ENCODE data around the gene RIPOR3.
"Not testable (repeated sequence)": the region's sequence is repeated elsewhere in the genome, so short reads cannot be mapped to it uniquely, and the experiment has no call there.

Gene RIPOR3

DNA sequence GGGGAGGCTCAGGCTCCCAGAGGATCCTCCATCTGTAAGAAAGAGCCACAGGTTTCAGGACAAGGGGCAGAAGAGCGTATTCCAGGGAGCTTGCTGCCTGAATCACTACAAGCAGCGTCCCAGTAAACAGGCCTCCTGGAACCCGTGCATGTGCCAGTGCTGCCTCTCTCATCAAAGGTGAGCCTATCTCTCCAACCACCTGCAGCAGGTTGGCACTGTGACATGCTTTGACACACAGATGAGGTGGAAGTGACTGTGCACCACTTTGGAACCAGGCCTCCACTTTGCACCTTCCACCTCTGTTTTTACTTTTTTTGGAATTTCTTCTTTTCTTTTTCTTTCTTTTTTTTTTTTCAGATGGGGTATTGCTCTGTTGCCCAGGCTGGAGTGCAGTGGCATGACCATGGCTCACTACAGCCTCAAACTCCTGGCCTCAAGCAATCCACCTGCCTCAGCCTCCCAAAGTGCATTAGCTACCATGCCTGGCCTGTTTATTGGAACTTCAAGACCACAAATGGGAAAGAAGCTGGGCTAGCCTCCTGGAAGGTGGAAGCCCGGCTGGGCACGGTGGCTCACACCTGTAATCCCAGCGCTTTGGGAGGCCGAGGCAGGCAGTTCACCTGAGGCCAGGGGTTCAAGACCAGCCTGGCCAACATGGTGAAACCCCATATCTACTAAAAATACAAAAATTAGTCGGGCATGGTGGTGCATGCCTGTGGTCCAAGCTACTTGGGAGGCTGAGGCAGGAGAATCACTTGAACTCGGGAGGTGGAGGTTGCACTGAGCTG is 12.5 kb upstream of the RIPOR3 start:
- DNase-seq (ENCODE audit: low read depth): not testable (repeated sequence)

DNA sequence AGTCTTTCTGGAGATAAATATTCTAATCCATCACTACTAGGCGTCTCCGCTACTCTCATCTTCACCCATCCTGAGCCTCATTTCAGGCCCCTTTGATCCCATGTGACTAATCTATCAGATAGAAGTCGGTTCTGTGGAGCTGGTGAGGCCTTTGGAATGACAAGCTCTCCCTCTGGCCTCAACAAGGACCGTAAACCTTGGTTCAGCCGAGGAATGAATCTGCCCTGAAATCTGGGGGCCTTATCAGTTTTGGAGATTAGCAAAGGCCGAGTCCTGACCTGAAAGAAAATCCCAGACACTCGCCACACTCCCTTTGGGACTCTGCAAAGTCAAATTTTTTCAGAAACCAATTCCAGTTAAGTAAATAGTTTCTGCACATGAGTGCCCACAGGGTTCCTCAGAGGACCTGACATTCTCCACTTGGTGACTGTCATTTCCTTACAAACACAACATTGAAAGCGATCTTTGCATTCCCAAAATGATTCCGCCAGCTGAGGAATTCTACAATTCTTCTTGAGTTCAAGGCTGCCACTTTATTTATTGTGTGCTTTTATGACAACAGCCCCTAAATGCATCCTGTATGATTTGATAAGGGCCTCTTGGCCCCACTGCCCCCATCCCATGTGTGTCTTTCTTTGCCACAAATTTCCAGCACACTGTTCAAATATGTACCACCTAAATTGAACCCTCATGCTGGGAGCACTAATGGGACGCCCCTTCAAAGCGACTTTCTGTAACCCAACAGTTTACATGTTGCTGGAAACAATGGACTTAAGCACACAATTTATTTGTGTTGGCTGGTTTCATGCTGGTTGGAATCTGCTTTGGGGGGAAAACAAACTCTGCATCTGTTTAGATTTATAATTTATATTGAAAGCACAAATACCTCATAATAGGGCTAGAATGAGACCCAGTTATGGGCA is 10.0 kb upstream of the RIPOR3 start:
- no peak for DNase-seq (ENCODE audit: low read depth)

DNA sequence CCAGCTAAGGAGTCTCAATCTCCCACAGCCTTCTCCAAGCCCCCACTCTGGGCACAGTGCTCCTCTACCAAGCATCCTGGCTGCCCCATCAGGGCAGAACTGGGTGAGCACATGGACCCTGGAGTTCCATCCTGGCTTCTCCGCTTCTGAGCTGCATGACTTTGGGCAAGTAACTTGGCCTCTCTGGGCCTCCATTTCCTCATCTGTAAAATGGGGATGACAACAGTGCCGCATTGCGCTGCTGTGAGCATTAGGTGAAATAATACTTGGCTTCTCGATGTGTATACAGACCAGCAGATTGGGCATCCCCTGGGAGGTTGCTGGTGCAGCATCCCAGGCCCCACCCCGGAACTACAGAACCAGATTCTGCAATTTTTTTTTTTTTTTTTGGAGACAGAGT is 8.3 kb upstream of the RIPOR3 start:
- no peak for DNase-seq (ENCODE audit: low read depth)

DNA sequence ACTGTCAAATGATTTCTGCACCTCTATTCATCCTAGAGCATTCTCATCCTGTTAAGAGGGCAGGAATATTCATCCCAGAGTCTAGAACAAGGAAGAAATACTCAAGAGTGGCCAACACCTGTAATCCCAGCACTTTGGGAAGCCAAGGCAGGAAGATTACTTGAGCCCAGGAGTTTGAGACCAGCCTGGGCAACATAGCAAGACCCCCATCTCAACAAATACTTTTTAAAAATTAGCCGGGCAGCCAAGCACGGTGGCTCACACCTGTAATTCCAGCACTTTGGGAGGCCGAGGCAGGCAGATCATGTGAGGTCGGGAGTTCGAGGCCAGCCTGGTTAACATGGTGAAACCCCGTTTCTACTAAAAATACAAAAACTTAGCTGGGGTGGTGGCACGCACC is 6.9 kb upstream of the RIPOR3 start:
- DNase-seq (ENCODE audit: low read depth): not testable (repeated sequence)

DNA sequence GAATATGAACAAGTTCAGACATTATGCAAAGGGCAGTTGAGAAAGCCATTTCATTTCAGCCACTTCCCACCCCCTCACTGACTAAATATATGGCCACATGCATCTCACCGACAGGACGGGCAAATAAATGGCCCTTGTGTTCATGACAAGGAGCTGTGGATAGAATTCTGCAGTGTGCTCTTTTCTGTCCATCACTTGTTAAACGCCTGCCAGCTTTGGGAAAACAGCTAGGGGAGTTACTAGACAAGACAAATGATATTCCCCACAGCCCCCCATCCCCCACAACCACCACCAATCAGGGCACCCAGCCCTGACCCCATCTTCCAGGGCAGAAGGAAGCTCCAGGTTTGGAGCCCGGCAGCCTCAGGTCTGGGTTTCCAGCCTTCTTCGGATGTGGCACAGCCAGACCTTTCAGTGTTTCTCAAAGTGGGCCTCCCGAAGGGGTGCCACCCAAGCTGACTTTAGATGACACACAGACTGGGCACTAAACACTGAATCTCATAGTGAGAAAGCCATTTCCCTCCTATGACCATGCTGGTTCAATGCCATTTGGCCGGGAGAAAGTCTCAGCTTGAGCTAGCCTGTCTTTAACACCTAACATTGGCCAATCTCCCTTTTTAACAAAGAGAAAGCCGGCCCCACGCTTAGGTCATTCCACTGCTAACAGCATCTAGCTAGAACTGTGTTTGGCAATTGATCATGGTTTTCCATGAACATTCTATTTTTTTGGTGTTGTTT is 4.0 kb upstream of the RIPOR3 start:
- DNase-seq (ENCODE audit: low read depth): no peak

DNA sequence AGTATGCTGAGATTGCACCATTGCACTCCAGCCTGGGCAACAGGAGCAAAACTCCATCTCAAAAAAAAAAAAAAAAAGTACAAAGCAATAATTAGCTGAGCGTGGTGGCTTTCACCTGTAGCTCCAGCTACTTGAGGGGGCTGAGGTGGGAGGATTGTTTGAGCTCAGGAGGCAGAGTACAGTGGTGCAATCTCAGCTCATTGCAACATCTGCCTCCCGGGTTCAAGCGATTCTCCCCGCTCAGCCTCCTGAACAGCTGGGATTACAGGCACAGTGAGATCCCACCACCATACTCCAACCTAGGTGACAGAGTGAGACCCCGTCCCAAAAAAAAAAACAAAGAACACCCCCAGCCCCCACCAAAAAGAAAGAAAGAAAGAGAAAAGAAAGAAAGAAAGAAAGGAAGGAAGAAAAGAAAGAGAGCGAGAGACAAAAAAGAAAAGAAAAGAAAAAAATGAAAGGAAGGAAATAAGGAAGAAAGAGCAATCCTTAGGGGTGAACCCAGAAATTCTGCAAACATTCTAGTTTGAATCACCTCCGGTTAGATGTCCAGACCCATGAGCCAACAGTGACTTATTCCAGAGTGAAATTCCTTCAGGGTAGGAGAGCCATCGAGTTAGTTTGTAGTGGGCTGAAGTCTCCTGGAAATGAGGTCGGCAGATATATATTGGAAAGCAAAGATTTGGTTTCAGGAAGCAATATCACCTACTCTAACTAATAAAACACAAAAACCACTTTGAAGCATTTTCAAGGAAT is 3.2 kb upstream of the RIPOR3 start:
- DNase-seq (ENCODE audit: low read depth): no peak

DNA sequence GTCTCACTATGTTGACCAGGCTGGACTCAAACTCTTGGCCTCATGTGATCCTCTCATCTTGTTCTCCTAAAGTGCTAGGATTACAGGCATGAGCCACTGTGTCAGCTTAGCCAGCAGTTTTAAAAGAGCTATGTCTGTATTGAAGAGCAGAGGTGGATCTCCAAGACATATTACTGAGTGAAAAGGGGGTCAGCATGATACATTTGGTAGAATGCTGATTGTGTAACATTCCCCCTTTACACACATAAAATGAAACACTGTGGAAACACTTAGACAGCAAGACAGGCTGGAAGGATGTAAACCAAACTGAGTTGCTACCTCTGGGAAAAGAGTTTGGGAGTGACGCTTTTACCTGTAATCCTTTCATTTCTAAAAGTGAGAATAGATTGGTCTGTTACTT is 1.7 kb upstream of the RIPOR3 start:
- no peak for DNase-seq (ENCODE audit: low read depth)

DNA sequence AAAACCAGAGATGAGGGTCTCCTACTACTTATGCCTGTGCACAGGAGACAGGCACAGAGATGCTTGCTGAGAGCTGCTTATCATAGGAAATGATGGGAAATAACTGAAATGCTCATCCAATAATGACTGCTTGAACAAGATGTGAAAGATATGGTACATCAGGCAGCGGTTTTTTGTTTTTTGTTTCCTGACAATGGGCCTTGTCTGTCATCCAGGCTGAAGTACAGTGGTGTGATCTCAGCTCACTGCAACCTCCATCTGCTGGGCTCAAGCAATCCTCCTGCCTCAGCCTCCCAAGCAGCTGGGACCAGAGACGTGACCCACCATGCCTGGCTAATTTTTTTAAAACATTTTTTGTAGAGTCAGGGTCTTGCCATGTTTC is 1.2 kb upstream of the RIPOR3 start:
- DNase-seq (ENCODE audit: low read depth): no peak

DNA sequence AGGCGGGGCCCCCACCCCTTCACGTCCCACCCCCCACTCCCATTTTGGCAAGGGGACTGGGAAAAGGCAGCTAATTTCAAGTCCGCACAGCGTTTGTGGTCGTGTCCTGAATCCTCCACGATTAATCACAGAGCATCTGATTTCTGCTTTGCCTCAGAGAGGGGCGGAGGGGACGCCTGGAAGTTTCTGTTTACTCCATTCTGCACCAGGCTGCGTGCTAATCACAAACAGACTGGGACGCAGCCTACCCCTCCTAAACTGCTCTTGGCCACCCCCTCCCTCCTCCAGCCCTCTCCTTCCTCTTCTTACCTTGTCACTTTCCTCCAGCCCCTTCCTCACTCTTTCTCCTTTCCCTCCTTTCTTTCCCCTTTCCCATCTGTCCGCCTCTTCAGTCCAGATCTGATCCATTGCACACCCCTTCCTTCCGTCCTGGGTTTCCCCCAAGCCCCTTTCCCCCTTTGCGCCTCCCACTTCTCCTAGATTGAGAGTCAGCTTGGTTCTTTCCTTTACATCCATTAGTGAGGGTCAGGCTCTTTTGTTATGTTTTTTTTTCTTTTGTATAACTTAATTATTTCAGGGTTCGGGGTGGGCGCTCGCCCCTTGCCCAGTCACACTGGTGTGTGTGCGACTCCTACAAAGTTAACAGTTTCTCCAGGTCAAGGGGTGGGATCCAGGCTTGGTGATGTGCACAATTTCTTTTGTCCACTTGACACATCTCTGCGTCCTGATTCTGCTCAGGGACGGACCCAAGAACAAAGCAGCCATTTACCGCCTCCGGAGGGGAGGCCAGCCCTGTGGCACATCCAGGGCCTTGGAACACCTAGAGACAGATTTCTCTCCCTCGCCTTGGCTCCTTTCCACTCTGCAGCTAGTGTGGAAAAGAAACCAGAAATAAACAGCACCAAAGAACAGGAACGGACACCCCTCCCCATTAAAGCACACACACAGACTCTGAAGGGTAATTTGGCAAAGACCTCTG is 520 bp upstream of the RIPOR3 start:
- DNase-seq (ENCODE audit: low read depth): no peak

DNA sequence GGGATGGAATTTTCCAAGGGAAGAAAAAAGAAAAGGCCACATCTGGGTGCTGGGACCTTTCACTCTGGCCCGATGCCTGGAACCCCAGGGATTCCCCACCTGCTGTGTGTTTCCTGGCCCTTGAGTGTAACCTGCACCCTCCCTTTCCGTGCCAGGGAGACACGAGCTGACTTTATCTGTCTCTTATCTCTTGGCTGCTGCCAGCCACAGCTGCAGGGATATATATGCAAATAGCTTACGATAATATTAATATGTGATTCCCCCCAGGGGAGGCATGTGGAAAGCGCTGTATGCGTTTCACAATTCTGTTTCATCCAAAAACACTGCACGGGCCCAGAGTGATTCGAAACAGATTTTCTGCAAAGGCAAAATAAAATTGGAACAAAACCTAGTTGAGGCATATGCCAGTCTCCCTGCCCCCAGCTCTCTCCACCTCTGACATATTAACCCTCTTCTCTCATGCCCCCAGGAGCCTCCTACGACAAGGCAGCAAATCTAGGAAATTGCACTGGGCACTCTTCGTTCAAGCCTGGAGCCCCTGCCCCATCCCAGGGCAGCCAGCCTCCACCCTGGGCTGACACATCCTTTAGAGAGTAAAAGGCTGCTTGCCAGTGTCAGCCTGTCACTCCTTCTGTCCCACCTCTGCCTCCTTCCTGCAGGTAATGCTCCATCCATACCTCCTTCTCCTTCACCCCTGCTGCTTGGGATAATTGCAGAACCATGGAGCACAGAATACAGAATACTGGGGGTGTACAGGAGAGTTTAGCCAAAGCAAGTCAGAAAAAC is 1.3 kb downstream of the RIPOR3 start:
- DNase-seq (ENCODE audit: low read depth): no peak

DNA sequence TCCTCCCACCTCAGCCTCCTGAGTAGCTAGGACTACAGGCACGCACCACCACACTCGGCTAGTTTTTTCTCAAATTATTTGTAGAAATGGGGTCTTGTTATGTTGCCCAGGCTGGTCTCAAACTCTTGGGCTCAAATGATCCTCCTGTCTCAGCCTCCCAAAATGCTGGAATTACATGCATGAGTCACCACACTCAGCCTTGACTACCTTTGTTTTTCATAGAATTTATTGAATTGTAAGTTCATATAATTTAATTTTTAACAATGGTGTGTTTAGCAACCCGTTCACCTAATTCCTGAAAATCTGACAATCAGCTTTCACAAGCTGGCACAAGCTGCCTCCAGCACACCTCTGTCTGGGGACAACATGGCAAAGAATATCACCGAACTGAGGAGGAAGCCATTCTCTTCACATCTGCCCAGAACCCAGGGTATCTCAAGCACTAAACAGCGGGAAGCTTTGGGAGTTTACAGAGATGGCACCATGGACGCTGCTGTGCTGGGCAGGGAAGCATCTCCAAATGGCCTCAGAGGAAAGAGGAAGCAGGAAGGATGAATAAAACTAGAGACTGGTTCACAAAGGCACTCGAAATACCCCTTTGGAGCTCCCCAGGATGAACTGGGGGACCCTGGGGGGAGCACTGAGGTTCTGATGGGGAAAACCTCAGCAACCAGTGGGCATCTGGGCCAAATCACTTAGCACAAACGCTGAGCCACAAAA is 2.9 kb downstream of the RIPOR3 start:
- DNase-seq (ENCODE audit: low read depth): no peak

DNA sequence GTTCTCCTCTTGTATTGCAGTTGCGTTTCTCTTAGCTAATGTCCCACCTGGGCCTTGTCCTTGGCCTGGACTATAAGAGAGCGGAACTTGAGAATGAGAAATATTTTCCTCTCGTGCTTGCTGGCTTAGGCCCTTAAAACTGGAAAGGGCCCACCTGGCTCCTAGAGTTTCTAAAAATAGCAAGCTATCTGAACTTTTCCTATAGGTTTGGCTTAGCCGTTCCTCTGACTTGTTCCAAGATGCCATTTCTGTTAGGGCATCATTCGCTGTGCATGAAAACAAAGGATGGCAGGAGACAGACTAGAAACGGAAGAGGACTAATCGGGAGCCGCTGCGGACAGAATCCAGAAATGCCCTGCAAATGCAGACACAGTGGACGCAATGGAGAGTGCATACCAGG is 4.5 kb downstream of the RIPOR3 start:
- DNase-seq (ENCODE audit: low read depth): no peak

DNA sequence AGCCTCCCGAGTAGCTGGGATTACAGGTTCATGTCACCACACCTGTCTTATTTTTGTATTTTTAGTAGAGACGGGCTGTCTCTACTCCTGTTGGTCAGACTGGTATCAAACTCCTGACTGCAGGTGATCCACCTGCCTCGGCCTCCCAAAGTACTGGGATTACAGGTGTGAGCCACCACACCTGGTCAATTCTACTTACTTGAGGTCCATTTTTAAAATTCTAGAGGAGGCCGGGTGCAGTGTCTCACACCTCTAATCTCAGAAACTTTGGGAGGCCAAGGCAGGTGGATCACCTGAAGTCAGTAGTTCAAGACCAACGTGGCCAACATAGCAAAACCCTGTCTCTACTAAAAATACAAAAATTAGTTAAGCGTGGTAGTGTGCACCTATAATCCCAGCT is 7.8 kb downstream of the RIPOR3 start:
- no peak for DNase-seq (ENCODE audit: low read depth)

DNA sequence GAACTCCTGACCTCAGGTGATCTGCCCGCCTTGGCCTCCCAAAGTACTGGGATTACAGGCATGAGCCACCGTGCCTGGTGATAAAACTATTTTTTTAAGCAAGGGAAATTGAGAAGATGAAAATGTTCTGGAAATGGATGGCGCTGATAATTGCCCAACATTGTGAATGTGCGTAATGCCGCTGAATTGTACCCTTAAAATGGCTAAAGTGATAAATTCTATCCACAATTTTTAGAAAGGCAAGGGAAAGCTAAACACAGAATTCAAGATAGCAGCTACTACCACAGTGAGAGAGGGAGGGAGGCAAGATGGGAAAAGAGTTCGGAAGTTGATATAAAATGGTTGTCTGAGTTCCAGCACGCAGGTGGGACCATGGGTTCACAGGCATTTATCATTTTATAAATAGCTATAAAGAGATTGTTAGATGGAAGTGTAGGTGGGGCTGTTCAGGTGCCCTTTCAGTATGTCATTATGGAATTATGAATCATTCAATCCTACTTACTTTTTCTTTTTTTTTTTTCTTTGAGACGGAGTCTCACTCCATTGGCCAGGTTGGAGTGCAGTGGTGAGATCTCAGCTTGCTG is 8.3 kb downstream of the RIPOR3 start:
- DNase-seq (ENCODE audit: low read depth): no peak

DNA sequence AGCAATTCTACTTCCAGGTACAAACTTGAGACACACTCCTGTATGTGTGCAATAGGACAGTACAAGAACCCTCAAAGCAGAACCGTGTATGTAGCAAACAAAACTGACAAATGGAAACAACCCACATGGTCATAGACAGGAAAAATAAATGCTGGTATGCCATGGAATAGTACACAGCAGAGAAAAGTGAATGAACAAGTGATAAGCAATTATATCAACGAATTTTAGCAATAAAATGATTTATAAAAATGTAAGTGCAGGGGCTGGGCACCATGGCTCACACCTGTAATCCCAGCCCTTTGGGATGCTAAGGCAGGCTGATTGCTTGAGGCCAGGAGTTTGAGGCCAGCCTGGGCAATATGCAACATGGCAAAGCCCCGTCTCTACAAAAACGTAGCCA is 9.3 kb downstream of the RIPOR3 start:
- no peak for DNase-seq (ENCODE audit: low read depth)

DNA sequence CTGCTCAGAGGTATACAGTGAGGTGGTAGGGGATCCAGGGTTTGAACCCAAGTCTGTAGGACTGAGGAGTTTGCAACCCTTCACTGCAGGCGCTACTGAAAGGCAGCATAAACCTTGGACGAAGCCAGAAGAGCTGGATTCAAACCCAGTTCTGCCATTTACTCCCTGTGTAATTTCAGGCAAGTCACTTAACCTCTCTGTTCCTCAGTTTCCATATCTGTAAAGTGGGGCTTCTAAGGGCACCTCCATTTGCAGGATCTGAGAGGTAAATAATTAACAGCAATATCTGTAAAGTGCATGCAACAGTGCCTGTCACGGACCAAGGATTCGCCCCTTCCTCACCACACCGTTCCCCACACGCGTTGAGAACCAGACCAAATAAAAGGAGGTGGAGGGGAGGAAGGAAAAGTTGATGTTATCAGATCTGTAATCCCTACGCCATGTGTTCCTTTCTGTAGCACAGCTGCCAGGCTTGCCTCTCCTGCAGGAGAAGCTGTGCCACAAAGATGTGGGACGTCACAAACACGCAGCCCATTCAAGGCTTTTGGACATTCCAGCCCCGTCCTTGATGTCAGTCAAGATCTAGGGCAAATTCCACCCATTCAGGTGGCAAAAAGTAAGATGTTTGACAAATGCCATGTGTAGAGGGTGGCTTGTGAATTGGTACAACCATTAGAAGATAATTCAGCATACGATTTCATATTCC is 9.8 kb downstream of the RIPOR3 start:
- DNase-seq (ENCODE audit: low read depth): no peak

DNA sequence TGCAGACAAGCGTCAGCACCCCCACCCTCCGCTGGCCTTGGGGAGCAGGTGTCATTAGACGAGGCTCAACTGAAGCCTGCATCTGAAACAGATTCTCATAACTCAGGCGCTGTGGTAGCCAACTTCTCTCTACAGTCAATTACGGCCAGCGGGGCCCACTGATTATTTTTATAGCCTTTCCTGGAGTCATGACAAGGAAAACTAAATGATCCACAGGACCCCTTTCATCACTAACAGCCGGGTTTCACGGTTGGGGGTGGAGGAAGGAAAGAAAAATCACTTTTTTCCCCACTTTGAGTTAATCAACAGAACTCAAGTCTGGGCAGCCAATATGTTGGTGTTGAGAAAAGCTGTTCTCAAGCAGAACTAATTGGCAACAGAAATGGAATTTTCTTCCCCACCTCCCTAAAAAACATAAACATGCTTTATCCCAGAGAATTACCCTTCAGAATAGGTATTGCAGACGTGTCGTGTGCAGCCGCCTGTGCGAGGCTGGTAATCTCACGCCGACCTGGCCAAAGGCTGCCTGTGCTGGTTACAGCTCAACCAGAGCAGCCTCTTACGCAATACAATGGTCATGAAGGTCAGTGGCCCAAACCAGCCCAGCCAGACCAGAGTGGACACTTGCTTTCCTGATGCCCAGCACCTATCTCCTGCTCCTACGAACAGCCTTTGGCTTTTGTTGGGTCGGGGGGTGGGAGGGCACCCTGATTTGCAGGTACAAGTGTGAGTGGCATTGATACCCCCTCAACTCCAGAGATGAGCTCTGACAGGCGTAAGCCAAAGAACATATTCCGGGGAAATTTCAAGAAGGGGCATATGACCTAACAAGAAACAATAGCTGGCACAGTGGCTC is 11.0 kb downstream of the RIPOR3 start:
- no peak for DNase-seq (ENCODE audit: low read depth)
